Stimulated activated CD8-positive, alpha-beta memory T cell treated with anti-CD3 and anti-CD28 coated beads, Interleukin-12 subunit alpha, Interleukin-12 subunit beta, amount 100 ng/mL, for 24 hours (primary cell): ENCODE results near the gene DTX1.

ENCODE experiments used
- DNase-seq: peaks from one replicate; pipeline ENCODE4 v3.0.0-alpha.2; 2020; ENCODE audit errors: extremely low read depth

Gene DTX1

DNA sequence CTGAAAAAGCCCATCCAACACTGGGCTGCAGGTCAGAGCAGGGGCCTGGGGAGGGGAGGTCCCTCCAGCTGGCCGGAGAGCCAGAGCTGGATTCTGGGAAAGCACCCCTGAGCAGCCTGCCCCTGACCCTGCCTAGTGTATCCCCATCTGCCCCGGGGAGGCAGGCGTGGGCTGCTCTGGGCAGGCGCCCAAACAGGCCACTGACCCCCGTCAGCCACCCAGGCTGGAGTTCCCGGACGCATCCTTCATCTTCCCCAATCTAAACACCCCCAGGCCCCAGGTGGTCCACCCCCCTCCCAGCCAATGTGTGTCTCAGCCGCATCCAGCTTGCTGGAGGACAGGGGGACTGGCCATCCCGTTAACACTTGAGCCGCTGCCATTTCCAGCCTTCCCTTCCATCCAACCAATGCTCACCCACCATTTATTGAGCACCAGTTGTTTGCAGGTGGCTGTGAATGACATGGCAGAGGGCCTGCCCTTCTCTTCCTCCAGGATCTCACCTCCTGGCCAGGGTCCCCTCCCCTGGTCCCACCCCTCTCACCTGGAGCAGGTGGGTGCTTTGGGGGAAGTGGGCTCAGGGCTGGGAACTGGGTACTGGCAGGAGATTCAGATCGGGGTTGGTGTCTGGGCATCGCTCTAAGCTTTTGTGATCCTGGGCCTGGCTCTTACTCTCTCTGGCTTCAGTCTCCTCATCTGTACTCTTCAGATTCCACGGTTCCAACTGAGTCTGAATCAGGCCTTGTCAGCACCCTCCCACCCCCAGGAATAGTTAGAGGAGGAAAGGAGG lies 743 bp upstream of the DTX1 start:
- no peak for DNase-seq

DNA sequence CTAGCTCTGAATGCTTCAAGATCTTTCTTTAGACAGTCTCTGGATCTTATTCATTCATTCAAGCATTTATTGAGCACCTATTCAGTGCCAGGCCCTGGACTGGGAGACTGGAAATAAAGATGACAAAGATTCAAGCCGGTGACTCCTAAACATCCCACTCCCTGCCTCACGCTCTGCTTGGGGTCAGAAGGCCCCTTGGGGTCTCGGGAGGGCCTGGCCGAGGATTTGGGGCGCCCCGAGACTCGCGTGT lies 224 bp upstream of the DTX1 start:
- DNase-seq: no peak

DNA sequence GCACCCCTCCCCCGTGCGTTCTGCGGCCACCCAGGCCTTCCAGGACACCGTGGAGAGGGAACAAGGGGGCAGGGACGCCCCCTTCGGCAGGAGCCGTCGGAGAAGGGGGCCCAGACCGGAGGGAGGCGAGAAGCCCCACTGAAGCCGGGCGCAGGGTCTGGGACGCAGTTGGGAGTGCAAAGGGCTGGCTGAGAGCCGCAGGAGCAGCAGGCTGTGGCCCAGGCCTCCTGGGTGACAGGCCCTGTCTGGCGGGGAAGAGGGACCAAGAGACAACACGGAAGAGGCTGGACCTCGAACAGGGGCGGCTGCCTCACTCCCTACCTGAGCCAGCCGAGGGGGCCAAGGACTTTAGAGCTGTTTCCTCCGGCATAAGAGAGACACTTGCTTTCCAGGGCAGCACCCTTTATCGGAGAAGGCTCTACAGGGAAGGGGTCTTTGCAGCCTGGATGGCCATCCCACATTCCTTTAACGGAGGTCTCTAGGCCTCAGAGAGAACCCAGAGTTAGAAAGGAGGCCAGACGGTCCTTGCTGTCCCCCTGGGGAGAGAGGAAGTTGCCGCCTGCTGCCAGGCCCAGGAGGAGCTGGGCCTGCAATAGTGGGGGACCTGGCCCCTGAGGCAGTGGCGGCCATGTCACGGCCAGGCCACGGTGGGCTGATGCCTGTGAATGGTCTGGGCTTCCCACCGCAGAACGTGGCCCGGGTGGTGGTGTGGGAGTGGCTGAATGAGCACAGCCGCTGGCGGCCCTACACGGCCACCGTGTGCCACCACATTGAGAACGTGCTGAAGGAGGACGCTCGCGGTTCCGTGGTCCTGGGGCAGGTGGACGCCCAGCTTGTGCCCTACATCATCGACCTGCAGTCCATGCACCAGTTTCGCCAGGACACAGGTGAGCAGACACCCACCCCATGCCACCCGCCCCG lies 1.3 kb downstream of the DTX1 start:
- no peak for DNase-seq

DNA sequence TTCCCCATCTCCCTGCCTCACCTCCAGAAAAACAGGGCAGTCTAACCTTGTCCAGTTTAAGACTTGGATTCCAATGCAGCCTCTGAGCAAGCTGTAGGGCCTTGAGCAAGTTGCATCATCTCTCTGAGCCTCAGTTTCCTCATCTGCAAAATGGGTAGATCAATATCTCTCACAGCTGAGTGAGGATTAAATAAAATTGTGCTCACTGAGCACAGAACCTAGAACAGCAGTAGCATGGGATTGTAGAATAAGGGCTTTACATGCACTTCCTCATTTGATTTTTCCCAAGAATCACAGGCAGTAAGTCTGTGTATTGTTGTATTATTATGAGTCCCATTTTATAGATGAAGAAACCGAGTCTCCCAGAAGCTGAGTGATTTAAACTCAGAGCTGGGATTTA lies 2.0 kb downstream of the DTX1 start:
- DNase-seq: no peak

DNA sequence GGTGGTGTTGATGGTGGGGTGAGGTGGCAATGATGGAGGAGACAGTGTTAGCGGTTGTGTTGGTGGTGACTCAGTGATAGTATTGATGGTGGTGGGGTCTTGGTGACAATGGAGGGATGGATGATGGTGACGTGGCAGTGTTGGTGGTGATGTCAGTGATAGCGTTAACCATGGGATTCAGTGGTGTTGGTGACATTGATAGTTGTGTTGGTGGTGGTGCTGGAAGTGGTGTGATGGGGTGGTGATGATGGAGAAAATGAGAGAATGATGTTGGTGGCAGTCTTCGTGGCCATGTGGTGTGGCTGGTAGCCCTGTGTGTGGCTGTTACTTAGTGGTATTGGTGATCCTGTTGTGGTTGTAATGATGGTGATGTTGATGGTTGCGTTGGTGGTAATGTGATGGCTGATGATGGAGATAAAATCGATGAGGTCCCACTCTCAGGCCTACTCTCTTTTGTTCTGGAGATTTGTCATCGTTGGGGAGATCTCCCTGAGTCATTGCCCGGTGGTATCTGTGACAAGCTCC lies 2.6 kb downstream of the DTX1 start:
- no peak for DNase-seq

DNA sequence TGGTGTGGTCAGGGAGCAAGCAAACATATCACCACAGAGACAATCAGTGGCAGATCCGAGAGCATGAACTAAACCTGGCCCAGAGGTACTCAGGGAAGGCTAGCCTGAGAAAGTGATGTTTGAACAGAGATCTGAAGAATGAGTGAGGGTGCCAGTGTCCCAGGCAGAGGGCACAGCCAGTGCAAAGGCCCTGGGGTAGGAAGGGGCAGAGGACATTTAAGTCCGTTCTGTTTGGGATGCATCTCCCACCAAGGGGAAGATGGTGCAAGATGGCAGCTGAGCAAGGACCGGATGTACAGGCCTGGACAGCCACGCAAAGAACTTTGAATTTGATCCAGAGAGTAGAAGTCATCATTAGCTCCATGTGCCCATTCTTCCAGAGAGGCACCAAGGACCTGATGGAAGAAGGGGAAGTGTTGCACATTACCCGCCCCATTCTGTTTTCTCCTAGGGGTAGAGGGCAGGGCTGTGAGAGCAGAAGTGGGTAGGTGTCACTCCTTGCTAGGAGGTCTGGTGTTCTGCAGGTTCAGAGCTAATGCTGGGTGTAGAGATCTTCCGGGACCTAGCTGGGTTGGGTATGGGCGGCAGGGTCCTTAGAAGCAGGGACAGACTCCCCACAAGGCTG lies 3.9 kb downstream of the DTX1 start:
- no peak for DNase-seq

DNA sequence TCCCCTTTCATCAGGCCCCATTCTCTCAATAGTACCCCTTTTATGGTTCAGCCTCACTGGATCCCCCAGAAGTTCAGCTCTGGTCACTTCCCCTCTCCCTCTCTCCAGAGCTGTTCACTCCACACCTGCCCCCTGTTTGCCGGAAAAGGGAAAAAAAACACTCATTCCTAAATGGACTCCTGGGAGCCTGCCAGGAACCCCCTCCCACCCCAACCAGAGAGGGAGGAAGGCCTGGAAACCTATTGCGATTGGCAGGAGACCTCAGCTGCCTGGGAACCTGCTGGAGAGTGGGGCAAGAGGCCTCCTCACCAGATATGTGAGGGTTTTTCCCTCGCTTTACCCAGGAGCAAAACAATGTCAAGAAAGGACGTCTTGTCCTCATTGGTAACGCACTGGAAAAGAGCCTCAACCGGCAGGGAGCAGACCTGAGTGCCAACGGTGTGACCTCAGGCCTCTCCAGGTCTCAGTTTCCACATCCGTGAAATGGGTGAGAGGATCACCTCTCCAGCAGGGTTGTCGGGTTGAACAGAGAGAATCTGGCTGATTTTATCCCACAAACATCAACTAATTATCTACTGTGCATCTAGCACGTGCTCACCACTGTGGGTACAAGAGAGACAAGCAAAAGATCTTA lies 4.6 kb downstream of the DTX1 start:
- no peak for DNase-seq

DNA sequence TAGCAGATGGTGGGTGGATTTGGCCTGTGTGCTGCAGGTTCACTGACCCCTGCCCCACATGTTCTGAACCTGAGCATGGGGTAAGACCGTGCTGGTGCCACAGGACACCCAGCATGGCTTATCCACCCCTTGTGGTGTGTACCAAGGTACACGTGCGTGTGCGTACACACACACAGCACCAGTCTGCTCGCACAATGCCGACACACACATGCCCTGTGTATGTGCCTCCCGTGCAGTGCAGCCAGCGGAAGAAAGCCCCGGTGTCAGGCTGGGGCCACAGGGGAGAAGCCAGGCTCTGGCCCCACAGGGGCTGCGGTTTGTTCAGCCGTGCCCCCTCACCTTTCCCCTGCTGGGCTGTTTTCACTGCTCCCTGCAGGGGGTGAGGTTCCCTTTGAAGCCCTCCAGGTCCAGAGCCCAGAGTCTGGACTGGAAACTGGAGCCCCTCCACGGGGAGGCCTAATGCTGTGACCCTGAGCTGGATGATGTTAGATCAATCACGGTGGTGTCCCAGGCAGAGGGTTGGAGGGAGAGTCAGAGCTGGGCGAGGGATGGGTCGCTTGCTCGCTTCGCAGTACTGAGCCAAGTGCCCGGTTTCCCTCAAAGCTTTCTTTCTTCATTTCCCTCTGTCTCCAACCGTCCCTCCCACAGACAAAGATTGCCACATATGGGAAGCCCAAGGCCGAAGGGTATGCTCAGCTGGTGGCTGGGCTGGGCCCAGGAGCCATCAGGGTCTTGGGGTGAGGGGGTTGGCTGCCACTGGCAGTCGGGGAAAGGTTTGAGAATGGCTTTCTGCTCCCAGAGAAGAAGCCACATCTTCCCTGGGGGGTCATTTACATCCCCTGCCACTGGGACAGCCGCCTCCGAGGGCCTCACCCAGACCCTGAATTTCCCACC lies 6.2 kb downstream of the DTX1 start:
- DNase-seq: no peak

DNA sequence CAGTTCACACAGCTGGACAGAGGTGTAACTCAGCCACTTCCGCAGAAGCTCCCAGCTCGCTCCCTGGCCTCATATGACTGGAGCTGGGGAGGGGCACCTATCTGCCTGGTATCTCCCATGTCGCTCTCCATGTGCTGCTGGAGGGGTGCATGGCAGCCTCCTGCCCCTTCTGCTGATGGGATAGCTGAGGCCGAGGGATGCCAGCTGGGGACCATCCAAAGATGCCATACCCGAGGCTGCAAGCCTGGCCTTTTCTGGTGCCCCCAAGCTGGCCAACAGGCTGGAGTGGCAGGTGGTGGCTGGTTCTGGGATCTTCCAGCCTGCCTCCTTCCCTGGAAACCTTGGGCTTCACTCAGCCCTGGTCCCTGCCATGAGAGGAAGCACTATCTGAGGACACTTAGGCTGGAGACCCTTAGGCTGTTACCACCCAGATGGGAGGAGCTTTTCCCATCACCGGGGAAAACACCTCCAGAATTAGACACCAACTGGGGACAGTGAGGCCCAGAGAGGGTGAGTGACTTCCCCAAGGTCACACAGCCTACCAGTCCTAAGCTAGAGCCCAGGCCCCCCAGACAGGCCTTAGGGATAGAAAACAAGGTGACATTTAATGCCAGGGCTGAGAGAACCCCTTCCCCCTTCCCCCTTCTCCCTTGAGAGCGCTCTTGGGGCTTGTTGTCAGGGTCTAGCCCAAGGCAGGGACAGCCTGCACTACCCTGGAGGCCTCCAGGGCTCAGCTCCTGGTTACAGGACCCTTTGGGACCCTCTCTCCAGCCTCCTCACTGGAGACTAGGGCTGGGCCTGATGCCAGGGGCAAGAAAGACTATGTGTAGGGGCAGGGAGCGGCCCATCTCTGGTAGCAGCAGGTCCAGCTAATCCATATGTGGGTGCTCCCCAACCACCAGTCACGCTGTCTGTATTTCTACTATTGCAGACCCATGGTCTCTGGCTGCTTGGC lies 7.1 kb downstream of the DTX1 start:
- no peak for DNase-seq

DNA sequence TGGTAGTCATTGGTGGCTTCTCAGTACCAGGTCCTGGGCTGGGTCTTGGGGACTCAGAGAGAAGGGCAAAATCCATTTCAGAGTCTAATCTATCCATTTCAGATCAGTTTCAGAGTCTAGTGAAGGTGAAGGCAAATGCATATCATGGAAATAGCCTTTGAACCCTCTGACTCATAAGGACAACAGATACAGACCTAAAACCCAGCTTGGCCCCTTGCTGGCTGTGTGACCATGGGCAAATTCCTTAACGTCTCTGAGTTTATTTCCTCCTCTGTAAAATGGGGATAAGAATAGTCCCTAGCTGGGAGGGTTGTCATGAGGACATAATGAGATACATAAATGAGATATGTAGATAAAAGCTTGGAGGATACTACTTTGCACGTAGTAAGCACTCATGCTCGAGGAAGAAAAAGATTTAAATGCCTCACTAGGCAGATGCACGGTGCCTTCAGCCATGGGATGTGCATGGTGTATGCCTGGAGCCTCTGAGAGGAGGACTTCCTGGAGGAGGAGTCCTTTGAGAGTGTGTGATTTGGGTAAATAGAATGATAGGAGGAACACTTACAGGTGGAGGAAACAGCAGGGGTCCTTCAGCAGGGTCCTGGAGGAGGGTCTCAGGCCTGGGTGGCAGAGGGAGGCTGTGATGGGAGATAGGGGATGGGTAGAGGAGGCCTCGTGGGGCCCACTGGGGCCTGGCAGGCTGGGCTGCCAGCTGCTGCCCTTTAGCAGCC lies 8.0 kb downstream of the DTX1 start:
- DNase-seq: no peak

DNA sequence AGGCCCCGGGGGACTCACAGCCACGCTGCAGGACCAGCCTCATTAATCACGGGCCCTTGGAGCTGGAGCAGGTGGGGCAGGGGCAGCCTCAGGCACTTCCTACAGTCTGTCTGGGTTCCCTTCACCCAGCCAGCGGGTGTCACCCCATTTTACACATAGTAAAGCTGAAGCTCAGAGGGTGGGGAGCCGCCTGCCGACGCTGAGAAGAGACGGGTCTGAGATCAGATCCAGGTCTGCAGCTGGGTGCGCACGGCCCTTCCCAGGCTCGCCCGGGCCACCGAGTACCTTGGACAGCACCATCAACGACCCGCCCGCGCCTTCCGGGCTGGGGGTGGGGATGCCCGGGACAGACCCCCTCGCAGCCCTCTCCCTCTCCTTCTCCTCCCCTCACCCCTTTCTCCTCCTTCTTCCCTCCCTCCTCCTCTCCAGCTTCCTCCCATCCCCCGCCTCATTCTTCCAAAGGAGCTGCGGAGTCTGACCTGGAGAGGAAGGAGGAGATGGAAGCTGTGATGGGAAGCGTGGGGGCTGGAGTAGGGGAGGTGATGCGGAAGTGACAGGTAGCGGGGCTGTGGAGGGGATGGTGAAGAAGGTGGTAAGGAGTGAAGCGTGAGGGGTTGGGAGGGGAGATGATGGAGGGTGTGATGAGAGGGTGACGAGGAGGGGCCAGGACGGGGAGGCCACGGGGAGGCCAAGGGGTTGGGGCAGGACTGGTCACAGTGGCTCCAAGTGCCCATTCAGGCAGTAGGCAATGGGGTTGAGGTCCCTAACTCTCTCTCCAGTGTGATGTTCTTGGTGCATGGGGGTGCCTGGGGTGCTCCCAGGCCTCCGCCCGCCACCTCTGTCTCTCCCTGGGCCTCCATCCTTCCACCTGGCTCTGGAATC lies 8.8 kb downstream of the DTX1 start:
- no peak for DNase-seq

DNA sequence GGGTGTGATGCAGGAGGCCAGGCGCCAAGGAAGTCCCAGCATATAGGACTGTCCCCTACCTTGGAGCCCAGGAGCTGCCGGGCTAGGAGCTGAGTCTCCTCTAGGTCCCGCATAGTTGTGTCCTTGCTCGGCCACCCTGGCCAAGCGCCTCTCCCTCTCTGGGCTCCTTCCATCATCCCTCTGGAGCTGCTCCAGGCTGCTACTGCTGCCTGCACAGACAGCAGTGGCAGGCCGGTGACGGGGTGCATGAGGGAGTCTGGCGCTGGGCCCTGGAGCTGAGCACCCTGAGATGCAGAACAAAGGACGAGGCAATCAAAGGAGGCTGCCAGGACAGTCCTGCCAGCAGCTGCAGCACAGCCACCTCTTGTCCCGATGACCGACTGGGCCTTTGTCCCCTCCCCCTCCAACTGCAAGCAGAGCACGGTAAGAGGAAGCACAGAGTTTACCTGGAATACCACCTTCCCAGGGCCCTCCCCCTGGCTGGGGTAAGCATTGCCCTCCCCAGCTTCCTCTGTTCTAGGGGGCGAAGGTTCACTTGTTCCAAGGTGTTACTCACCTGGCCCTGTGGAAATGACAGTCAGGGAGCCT lies 10.4 kb downstream of the DTX1 start:
- no peak for DNase-seq

DNA sequence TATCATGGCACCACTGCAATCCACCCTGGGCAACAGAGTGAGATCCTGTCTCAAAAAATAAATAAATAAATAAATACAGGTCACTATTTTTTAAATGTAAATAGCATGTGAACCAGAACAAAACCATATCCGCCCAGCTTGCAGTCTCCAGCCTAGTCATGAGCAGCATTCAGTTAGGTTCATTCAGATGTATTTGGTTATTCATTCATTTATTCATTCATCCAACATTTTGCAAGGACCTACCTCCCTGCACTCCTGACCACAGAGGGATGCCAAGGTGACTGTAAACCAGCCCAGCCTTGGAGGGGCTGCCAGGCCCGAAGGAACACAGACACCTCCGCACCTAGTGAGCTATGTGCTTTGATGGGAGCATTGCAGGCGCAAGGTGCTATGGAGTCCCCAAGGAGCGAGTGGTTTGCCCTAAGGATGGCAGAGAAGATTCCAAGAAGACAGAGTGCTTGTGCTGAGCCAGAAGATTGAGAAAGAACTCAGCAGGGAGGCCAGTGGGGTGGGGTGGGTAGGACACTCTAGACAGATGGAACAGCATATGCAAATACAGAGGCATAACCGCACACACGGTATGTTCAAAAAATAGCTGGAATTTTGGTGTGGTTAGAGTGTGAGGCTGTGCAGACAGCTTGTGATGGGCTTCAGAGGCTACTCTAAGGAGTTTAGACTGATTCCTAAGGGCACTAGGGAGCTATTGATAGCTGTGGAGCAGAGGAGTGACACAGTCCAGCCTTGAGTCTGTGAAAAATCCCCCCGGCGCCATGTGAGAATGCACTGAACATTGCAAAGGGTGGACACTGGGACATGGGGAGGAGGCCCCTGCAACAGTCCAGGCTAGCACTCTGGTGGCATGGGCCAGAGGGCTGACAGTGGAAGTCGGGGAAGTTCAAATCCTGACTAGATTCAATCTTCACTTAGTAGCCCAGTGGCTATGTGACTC lies 11.7 kb downstream of the DTX1 start:
- DNase-seq: no peak

DNA sequence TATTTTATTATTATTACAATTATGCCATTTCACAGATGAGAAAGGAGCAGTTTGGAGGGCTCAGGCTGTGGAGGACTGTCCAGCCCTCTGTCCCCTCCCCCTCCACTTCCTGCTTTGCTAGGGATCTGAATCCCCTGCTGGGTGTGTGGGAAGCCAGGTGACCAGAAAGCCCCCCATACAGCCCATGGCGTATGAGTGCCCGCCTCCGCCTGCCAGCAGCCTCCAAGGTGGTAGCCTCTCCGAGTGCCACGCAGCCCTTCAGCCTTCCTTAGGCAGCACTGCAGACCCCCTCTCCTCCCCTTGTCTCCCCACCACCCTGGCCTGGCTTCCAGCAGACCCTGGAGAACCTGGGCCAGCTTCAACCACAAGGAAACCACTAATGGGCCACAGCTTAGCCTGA lies 12.6 kb downstream of the DTX1 start:
- no peak for DNase-seq

DNA sequence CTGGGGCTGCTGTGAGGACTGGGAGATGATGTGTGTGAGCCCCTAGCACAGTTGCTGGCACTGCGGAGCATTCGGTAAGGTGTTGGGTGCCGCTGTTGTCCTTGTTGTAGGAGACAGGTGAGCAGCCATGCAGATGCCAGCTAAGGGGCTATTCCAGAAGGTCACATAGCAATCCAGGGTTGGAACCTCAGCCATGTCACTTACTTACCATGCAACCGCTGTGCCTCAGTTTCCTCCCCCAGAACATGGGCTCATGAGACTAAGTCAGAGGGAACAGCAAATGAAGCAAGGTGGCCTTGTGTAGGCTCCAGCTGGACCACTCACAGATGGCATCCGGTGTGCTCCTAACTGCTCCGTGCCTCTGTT lies 13.2 kb downstream of the DTX1 start:
- no peak for DNase-seq

DNA sequence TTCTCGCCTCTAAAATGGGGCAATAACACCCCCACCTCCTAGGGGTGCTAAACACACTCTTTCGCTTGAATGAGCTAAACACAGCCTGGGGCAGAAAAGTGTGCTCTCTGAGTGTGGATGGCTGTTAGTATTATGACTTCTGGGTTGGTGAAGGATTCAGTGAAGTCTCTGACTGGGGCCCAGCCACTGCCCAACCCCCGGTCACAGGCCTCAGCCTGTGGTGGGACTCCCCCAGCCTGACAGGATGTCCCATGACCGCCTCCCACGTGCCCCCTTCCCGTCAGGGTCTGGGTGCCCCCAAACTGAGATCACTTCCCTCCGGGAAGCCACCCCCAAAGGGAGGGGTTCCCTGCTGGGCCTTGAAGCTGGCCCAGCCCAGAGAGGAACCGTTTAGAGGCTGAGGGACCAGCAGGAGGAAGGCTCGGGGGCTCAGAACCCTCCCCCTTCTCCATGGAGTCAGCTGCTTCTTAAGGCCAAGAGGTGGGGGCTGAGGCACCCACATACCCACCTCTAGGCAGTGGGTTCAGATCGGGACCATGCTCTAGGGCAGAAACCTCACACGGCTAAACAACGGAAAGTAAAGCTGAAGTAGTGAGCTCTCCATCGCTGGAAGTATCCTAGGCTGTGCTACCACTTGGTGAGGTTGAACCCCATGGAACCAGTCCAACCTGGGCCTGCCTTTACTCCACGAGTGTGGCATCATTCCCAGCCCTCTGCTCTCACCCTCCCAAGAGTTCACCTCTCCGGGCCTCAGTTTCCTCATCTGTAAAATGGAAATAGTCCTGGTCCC lies 13.8 kb downstream of the DTX1 start:
- DNase-seq: no peak
